WTC11 (cell line): ENCODE results near the gene AGXT. TPM values are rescaled to one million over a fixed set of nuclear protein-coding genes. Genes with fewer than 3 reads are reported as not detected.
"Not testable (repeated sequence)": the region's sequence is repeated elsewhere in the genome, so short reads cannot be mapped to it uniquely, and the experiment has no call there.

Experiments used
- ATAC-seq: fragments of 200-7000 bp; cut with Tn5 transposase; 2 replicates; pipeline ENCODE4 v1.10.0; 2021; ENCODE audit warnings: mild to moderate bottlenecking, moderate library complexity
- CTCF ChIA-PET: fragments of 300-600 bp; sonication (Branson Sonifier 250); formaldehyde crosslinking; loops from one replicate; lab custom pipeline; 2021; ENCODE audit warnings: antibody characterized with exemption; lab: Charles Lee
- POLR2A ChIA-PET: fragments of 350-600 bp; sonication (Branson Sonifier 250); formaldehyde crosslinking; loops from one replicate; lab custom pipeline; 2021; ENCODE audit warnings: antibody characterized with exemption; lab: Charles Lee
- DNase-seq: peaks from one replicate; pipeline ENCODE4 v3.0.0; 2021; ENCODE audit warnings: low spot score
- H3K27ac Mint-ChIP-seq: 2 replicates; pipeline ENCODE4 v1.8.0; 2021; ENCODE audit warnings: mixed read lengths
- H3K27me3 Mint-ChIP-seq: 2 replicates; pipeline ENCODE4 v1.8.0; 2021; ENCODE audit warnings: low read depth, mild to moderate bottlenecking, moderate library complexity, mixed read lengths
- H3K36me3 Mint-ChIP-seq: 2 replicates; pipeline ENCODE4 v1.8.0; 2021; ENCODE audit warnings: mixed read lengths
- H3K4me1 Mint-ChIP-seq: 2 replicates; pipeline ENCODE4 v1.8.0; 2022; ENCODE audit warnings: mixed read lengths
- H3K4me3 Mint-ChIP-seq: 2 replicates; pipeline ENCODE4 v1.8.0; 2021; ENCODE audit warnings: mild to moderate bottlenecking, moderate library complexity, mixed read lengths
- H3K9me3 Mint-ChIP-seq: 2 replicates; pipeline ENCODE4 v1.8.0; 2021; ENCODE audit warnings: mixed read lengths
- ESRRA ChIP-seq: sonication (generic); formaldehyde crosslinking; IDR thresholded peaks from 2 replicates; pipeline ENCODE4 v1.8.1; 2022; ENCODE audit warnings: mild to moderate bottlenecking, missing genetic modification reagents, borderline replicate concordance
- ETV6 ChIP-seq: sonication (generic); formaldehyde crosslinking; IDR thresholded peaks from 2 replicates; pipeline ENCODE4 v1.8.1; 2022; ENCODE audit warnings: mild to moderate bottlenecking, missing genetic modification reagents
- PRDM15 ChIP-seq: sonication (generic); formaldehyde crosslinking; IDR thresholded peaks from 2 replicates; pipeline ENCODE4 v1.8.0; 2022; ENCODE audit warnings: missing genetic modification reagents
- ZBTB21 ChIP-seq: sonication (generic); formaldehyde crosslinking; IDR thresholded peaks from 2 replicates; pipeline ENCODE4 v1.8.1; 2023; ENCODE audit warnings: mild to moderate bottlenecking, missing genetic modification reagents, borderline replicate concordance
- ZNF232 ChIP-seq: sonication (generic); formaldehyde crosslinking; IDR thresholded peaks from 2 replicates; pipeline ENCODE4 v1.8.0; 2022; ENCODE audit warnings: mild to moderate bottlenecking, missing genetic modification reagents
- ZNF423 ChIP-seq: fragments of 250-450 bp; sonication (Bioruptor Pico); IDR thresholded peaks from 2 replicates; pipeline ENCODE4 v2.1.2; 2022; ENCODE audit warnings: mild to moderate bottlenecking, moderate library complexity
- ZNF671 ChIP-seq: fragments of 250-450 bp; sonication (Bioruptor Pico); IDR thresholded peaks from 2 replicates; pipeline ENCODE4 v1.8.0; 2021; ENCODE audit warnings: mild to moderate bottlenecking
- total RNA-seq: library from RNA; stranded (reverse); gene quantifications from 3 replicates; pipeline ENCODE4 v1.2.3, GENCODE V29; 2021
- TF ChIP-seq, protein P1 (sequence below): sonication (generic); formaldehyde crosslinking; IDR thresholded peaks from 2 replicates; pipeline ENCODE4 v1.8.0; 2023; ENCODE audit warnings: missing genetic modification reagents

Gene AGXT
- total RNA-seq, 1 experiment from 2014 or later = 0.24 TPM

GRCh38 chr2:240839152-240840143 is 29.2 kb upstream of the AGXT start:
- POLR2A ChIA-PET = interaction anchor here (1.1 to 1.4 kb wide), 2 partner anchors 18 to 20 kb away, joined by 5 to 7 read pairs; partner anchors contain the start of gene KIF1A
- Mint-ChIP-seq H3K36me3 (no peaks in the 10 kb centered on the region), H3K27ac (no peak overlapping the region), H3K27me3 (no peaks in the 10 kb centered on the region), H3K4me3 (no peak overlapping the region), H3K9me3 (peaks cover 4% of the 10 kb centered on the region; the same call in 1 of the 2 replicates), H3K4me1 (peaks cover 15% of the 10 kb centered on the region)
- no peak for ATAC-seq
- TF ChIP-seq ZNF232 (no peak), ESRRA (CRISPR knock-in tag) (no peak)
- no peak for DNase-seq
- CTCF ChIA-PET = interaction anchor here (0.5 to 2.6 kb wide), 30 partner anchors 7 to 730 kb away, joined by 3 to 31 read pairs (median 4); partner anchors contain the start of genes CAPN10 and KIF1A

DNA sequence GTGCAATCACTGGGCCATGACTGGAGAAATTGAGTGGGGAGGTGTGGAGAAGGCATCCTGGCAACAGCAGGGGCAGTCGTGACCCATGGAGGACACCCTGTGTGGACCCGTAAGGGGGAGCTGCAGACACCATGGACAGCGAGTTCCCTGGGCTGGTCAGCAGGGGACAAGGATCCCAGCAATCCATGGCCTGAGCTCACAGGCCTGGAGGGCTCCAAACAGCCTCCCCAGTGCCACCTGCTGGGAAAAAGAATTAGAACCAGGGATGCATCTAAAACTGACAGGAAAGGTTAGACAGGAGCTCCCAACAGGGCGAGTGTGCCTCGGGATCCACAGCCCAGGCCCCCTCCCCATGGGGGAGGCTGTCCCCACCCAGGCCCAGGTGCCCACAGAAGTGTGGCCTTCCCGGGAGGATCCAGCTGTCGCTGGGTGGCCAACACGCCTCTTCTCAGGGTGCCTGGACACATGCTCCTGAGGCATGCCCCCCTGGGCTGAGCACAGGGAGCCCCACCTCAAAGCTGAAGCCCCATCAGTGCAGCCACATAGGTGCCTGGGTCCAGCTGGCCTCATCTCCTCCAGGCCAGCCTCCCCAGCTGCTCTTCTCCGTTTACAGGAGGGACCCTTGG is 28.1 kb upstream of the AGXT start:
- H3K4me3 Mint-ChIP-seq = no peak overlapping the region
- H3K27me3 Mint-ChIP-seq = peaks cover 7% of the 10 kb centered on the region
- H3K4me1 Mint-ChIP-seq = peaks cover 20% of the 10 kb centered on the region
- ATAC-seq = peak; percentile 84
- peaks cover 8% of the 10 kb centered on the region for H3K36me3 Mint-ChIP-seq
- POLR2A ChIA-PET = interaction anchor here (1.1 to 1.4 kb wide), 2 partner anchors 19 to 21 kb away, joined by 5 to 7 read pairs; partner anchors contain the start of gene KIF1A
- CTCF ChIA-PET = interaction anchor here (0.5 to 2.6 kb wide), 38 partner anchors 9 to 729 kb away, joined by 3 to 31 read pairs (median 4); partner anchors contain the start of genes CAPN10 and KIF1A
- H3K9me3 Mint-ChIP-seq = peaks cover 15% of the 10 kb centered on the region
- TF ChIP-seq ZNF671 (CRISPR knock-in tag) (no peak), PRDM15 (CRISPR knock-in tag) (0 out of 2 replicates have a peak, but pooled peaks have one; percentile 12), ETV6 (CRISPR knock-in tag) (0 out of 2 replicates have a peak, but pooled peaks have one; percentile 19), ZNF423 (CRISPR knock-in tag) (peak; percentile 46; the same call in 1 of the 2 replicates)
- TF ChIP-seq, protein P1, sequence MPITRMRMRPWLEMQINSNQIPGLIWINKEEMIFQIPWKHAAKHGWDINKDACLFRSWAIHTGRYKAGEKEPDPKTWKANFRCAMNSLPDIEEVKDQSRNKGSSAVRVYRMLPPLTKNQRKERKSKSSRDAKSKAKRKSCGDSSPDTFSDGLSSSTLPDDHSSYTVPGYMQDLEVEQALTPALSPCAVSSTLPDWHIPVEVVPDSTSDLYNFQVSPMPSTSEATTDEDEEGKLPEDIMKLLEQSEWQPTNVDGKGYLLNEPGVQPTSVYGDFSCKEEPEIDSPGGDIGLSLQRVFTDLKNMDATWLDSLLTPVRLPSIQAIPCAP (CRISPR knock-in tag) = 0 out of 2 replicates have a peak, but pooled peaks have one; percentile 40
- TF ChIP-seq, all 79 proteins: peak for 4
- DNase-seq = peak; percentile 68
- H3K27ac Mint-ChIP-seq = no peak overlapping the region

- H3K27me3 Mint-ChIP-seq, ATAC-seq, H3K4me3 Mint-ChIP-seq, DNase-seq, H3K27ac Mint-ChIP-seq, POLR2A ChIA-PET: not testable (repeated sequence)
- Mint-ChIP-seq H3K9me3 (peaks cover 34% of the 10 kb centered on the region), H3K36me3 (peaks cover 18% of the 10 kb centered on the region), H3K4me1 (peaks cover 33% of the 10 kb centered on the region)
- CTCF ChIA-PET = interaction anchor here (0.9 to 1.3 kb wide), 2 partner anchors 68 to 232 kb away, joined by 3 read pairs; no protein-coding TSS in a partner anchor
These were observed 22.3 kb upstream of the AGXT start for GRCh38 chr2:240846309-240846708.

- TF ChIP-seq ZBTB21 (CRISPR knock-in tag) = no peak
- no peak for TF ChIP-seq ZNF232
- TF ChIP-seq, all 79 proteins: peak for 0
- no peak for DNase-seq
- H3K36me3 Mint-ChIP-seq = peaks cover 18% of the 10 kb centered on the region
- ATAC-seq = no peak
- ChIA-PET POLR2A (no interaction called here), CTCF (interaction anchor here (0.9 to 1.3 kb wide), 2 partner anchors 67 to 231 kb away, joined by 3 read pairs; no protein-coding TSS in a partner anchor)
- H3K4me1 Mint-ChIP-seq = peaks cover 33% of the 10 kb centered on the region
- H3K27ac Mint-ChIP-seq = no peak overlapping the region
- no peak overlapping the region for H3K4me3 Mint-ChIP-seq
- H3K9me3 Mint-ChIP-seq = peaks cover 34% of the 10 kb centered on the region
- peaks cover 7% of the 10 kb centered on the region for H3K27me3 Mint-ChIP-seq
These were observed 21.6 kb upstream of the AGXT start for GRCh38 chr2:240846873-240847595.
